NCI-H2196 (cell line): ENCODE measurements around the gene FKBP15.

Experiments
- DNase-seq: peaks from one replicate; lab custom pipeline; 2025; ENCODE audit not compliant: unreplicated experiment; lab: John Stamatoyannopoulos, UW

FKBP15 gene

DNA sequence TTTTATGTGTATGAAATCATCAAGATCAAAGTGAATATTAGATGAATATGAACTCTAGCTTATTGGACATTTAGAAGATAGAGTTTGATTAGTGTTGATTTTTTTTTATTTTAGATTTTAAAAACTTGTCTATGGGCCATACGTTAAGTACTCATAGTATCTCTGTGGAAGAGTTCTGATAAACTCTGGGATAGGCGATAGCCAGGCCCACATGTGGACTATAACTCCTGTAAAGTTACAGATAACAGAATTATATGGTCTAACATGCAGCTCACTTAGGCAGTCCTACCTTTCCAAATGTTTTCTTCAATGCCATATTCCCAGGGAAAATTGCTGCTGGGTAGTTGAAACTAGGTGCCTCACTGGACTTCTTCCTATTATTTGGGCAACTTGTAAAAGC, 10.6 kb upstream of the FKBP15 start:
- DNase-seq, result no peak

DNA sequence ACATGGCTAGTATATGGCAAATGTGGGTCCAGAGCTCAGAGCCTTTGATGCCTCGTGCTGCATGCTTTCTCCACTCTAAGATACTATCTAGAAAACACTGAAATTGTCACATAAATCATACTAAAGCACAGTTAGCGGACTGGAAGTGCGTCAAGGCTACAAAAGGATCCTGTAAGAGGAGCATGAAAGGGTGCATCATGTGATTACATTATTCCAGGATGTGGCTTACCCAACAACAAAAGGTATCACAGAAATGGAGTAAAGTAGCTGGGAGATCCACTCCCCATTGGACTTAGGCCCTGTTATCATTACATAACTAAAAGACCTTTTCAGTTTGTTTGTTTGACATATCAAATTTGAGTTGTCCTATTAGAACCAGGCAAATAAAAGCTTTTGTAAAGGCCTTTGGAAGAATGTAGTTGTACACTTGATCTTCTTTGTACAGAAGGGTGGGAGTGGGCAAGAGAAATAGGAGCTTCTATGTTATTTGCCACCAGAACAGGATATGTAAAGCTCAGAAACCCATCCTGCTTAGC, 7.1 kb upstream of the FKBP15 start:
- DNase-seq, result peak; percentile 20

- no peak for DNase-seq
Measured at GRCh38 chr9:113227436-113227835, 6.4 kb upstream of the FKBP15 start.

DNA sequence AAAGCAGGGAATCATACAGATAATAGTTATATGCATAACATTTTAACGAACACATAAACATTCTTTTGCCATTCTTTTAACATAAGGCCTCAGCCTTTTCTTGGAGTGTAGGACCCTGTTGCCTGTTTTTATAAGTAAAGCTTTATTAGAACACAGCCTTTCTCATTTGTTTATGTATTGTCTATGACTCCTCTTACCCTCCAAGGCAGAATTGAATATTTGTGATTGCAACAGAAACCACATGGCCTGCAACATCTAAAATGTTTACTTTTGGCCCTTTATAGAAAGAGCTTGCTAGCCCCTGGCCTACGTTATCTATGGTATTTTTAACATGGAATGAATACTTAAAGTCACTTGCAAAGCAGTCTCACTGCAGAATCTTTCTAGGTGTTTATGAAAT, 2.9 kb upstream of the FKBP15 start:
- DNase-seq, result no peak

- DNase-seq, result no peak
Measured at GRCh38 chr9:113222482-113222841, 1.4 kb upstream of the FKBP15 start.

DNA sequence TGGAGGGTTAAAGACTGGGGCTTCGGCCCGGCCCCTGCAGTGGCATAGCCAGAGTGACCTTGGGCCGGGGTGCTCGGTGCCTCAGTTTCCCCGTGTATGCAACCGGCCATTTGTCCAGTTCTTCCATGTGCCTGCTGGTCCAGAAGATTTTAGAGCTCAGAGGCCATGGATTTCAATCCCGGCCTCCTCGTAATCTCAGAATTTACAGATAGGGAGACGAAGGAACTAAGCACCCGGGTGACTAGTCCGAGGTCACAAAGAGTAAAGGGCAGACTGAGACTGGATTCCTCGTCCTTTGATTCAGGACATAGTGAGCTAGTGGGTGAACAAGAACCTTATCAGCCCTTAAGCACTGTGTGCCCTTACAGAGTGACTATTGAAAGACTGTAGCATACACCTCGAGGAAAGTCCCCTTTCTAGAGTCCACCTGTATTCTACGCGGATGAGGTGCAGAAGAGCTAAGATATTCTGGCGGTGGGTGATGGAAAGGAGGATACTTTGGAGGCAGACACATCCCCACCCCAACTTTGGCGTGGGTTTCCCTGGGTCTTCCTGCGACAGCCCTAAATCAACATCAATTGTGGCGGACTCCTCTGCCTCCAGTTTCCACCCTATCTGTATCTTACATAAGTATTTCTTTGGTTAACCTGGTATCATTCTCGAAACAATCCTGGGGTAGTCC, 864 bp upstream of the FKBP15 start:
- no peak for DNase-seq

GRCh38 chr9:113220467-113221002, 542 bp downstream of the FKBP15 start:
- no peak for DNase-seq

DNA sequence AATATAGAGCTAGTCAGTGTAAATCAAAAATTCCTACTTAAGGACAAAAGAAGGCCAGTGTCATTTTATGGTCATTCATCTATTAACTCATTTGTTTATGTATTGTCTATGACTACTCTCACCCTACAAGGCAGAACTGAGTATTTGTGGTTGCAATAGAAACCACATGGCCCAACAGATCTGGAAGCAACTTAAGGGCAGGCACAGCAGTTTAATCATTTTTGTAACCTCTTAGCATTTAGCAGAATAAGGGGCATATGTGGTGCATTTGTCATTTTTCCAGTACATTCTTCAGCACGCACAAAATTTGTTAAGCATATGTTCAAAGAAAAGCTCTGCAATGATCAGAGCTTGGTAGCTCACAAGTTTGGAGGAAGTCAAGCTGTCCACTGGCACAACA, 1.1 kb downstream of the FKBP15 start:
- no peak for DNase-seq

GRCh38 chr9:113219186-113219936, 1.7 kb downstream of the FKBP15 start:
- DNase-seq, result no peak

DNA sequence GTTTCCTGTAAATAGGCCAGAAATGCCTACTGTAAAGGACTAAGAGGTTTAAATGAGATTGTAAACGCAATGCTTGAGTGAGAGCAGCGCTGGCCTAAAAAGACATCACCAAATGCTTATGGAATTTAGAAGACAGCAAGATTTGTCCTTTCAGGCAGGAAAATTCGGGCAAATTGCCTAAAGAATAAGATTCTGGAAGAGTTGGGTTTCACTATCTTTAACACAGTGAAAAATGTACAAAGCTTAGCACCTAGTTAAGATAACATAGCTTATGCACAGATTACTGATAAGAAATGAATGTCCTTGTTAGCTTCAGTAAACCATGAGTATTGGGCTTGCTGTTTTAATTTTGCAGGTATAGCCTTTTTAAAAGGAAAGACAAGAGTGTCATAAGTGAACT, 4.7 kb downstream of the FKBP15 start:
- no peak for DNase-seq

DNA sequence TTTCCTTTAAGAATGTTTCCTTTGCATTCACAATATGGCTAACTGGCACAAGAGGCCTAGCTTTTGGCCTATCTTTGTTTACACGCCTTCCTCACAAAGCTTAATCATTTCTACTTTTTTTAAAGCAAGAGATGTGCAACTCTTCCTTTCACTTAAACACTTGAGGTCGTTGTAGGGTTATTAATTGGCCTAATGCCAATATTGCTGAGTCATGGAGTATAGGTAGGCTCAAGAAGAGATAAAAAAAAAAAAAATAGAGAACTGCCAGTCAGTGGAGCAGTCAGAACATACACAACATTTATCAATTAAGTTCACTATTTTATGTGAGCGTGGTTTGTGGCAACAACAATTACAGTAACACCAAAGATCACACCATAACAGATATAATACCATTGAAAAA, 5.9 kb downstream of the FKBP15 start:
- DNase-seq, result peak; percentile 18

DNA sequence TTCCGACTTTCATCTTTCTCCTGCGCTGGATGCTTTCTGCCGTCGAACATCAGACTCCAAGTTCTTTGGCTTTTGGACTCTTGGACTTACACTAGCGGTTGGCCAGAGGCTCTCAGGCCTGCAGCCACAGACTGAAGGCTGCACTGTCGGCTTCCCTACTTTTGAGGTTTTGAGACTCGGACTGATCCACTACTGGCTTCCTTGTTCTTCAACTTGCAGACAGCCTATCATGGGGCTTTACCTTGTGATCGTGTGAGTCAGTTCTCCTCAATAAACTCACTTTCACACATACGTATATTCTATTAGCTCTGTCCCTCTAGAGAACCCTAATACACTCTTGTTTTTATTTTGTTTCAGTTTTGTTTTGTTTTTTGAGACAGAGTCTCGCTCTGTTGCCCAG, 10.3 kb downstream of the FKBP15 start:
- no peak for DNase-seq

- no peak for DNase-seq
Measured at GRCh38 chr9:113205861-113206260, 15.2 kb downstream of the FKBP15 start.

GRCh38 chr9:113205432-113205831, 15.6 kb downstream of the FKBP15 start:
- no peak for DNase-seq

DNA sequence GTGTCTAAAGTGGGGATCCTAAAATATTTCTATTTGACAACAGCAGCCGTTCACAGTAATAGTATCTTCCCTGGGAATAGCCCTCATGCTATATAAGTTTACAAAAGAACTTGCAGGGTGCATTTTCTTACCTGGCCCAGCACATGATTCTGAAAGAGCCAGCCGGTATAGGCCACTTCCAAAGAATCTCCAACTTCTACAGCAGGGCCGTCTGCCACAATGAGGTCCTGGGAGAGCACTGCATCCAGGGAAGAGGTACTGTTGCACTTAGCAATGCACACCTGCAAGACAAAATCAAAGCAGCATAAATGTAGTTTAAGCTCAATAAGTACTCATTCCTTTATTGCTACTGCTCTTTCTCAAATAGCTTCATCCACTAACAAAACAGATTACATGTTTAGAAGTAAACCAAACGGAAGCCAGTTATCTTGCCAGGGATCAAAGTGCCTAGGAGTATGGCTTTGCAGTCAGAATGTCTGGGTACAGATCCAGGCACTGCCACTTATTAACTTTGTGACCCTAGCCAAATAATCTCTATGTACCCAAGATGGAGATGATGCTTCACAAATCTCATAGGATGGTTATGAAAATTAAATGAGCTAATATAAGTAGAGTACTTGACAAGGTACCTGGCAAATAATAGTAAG, 21.3 kb downstream of the FKBP15 start:
- DNase-seq, result no peak

GRCh38 chr9:113192455-113192854, 28.6 kb downstream of the FKBP15 start:
- no peak for DNase-seq

- DNase-seq, result no peak
Measured at GRCh38 chr9:113187929-113188595, 33.0 kb downstream of the FKBP15 start.

DNA sequence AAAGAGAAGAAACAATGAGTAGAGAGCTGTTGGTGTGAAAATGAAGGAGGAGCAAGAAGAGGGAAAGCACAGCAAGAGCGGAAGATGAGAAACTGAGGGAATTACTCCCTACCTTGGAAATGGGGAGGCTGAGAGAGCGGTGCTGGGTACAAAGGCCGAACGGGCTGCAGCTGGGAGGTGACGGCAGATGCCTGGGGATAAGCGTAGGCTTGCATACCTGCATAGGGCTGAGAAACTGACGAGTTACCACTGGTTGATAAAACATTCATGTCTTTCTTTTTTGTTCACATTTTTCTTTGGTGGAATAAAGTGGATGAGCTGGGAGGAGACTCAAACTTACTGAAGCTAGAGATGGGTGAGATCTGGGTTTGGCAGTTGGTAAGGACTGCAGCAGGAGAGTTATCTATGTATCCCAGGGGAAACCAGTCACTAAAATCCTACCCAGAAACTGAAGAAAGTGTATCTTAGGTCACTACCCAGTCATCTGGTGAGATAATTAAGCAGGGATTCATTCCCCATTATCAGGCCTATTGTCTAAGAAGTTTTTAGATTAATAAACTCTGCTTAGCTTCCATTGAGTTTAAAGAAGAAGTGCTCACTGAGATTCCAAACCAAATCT, 34.8 kb downstream of the FKBP15 start:
- DNase-seq, result no peak

- DNase-seq, result no peak
Measured at GRCh38 chr9:113185271-113185670, 35.8 kb downstream of the FKBP15 start.

DNA sequence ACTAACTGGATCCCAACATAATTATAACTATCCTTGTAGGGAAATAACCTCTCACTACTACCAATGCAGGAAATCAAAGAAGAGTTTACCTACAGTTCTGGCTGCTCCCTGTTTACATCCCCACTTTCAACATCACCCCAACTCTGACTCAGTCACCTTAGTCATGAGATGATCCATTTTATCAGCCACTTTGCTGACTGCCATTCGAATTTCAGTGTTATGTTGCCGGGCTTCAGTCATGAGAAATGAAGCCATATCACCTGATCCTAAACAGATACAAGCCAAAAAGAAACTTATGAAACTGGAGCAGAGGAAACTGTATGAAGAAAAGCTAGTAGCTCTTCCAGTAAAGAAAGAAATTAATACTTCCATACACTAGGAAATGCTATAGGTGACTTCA, 36.5 kb downstream of the FKBP15 start:
- no peak for DNase-seq

DNA sequence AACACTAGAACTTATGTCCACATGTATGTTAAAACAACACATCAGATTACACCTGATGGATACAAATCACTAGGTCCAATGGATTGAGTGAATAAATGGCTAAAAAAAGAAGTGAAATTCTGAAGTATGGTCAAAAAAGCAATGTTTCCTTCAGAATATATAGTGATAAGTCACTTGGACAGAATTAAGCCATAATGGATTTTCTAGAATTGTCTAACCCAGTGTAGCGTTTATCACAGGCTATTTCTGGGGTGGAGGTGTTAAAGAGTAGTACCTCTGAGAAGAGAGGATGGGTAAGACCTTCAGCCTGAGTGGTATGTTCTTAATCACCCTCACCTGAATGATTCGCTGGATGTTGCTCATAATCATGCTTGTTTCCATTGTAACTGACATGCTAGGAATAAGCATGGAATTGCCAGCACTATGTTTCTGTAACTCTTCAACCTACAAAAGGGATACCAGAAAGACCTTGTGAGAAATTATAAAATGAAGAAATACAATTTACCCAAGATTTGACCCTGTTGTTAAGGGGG, 37.1 kb downstream of the FKBP15 start:
- no peak for DNase-seq
